Vagina (tissue), 2 donors: ENCODE data around the gene TGFBR3.

Experiments used
- CTCF ChIP-seq, 3 experiments: fragments of 450-650 bp in 2 of 3; fragments of 200-600 bp in 1 of 3; sonication (generic) in 1 of 3; IDR thresholded peaks; one replicate each; pipeline ENCODE4 v1.5.1; 2017 to 2019; ENCODE audit warnings: antibody characterized with exemption in 3 of 3, mild to moderate bottlenecking in 2 of 3, moderate library complexity in 2 of 3
- POLR2A ChIP-seq, 2 donors: fragments of 450-650 bp; IDR thresholded peaks; one replicate each; pipeline ENCODE4 v1.6.1; 2017; ENCODE audit warnings: antibody characterized with exemption in 2 of 2, mild to moderate bottlenecking in 2 of 2, moderate library complexity in 2 of 2
- POLR2AphosphoS5 ChIP-seq, 2 donors: sonication (generic); formaldehyde crosslinking; IDR thresholded peaks; one replicate each; pipeline ENCODE4 v1.9.0; 2017; ENCODE audit warnings: antibody characterized with exemption in 2 of 2, mild to moderate bottlenecking in 2 of 2, low read depth in 1 of 2; ENCODE audit not compliant: insufficient read depth in 1 of 2

- TF ChIP-seq CTCF (IDR thresholded peaks at IDR 0.05) (no peak), POLR2AphosphoS5 (IDR thresholded peaks at IDR 0.05; ENCODE audit: insufficient read depth in 1 of 2, low read depth in 1 of 2) (no peak), POLR2A (IDR thresholded peaks at IDR 0.05) (no peak)
Observed at GRCh38 chr1:91819038-91819788, 66.7 kb downstream of the TGFBR3 start.
